SJCRH30 (cell line): Measurements from ENCODE around the gene CNTNAP1. TPM values are rescaled to one million over a fixed set of nuclear protein-coding genes. Genes with fewer than 3 reads are reported as not detected.

Experiments used
- total RNA-seq: library from RNA; depleted of rRNA; stranded (reverse); fragments of >200 nt; shearing (Covaris generic); gene quantifications from 2 replicates; pipeline ENCODE4 v1.2.3, GENCODE V29; 2014; rRNA removed

CNTNAP1 gene
- total RNA-seq, 1 experiment from 2014 or later = 5.0 TPM

Other genes starting within 250 kb of the CNTNAP1 start
- 25.3 and 30.9 TPM in 2 replicates for gene ATP6V0A1, start 223.7 kb upstream of the CNTNAP1 start, total RNA-seq
- 20.6 and 22.2 TPM in 2 replicates for gene NAGLU, start 146.3 kb upstream of the CNTNAP1 start, total RNA-seq
- 0.73 and 0.76 TPM in 2 replicates for gene HSD17B1, start 129.6 kb upstream of the CNTNAP1 start, total RNA-seq
- gene COASY, start 120.4 kb upstream of the CNTNAP1 start, total RNA-seq = 33.7 and 36.3 TPM in 2 replicates
- 44.5 and 48.4 TPM in 2 replicates for gene MLX, start 115.4 kb upstream of the CNTNAP1 start, total RNA-seq
- 23.8 and 29.7 TPM in 2 replicates for gene PSMC3IP, start 104.8 kb upstream of the CNTNAP1 start, total RNA-seq
- gene RETREG3, start 73.2 kb upstream of the CNTNAP1 start, total RNA-seq = 34.5 and 36.2 TPM in 2 replicates
- 111 and 122 TPM in 2 replicates for gene TUBG1, start 72.8 kb upstream of the CNTNAP1 start, total RNA-seq
- gene TUBG2, start 23.2 kb upstream of the CNTNAP1 start, total RNA-seq = 6.2 and 10.4 TPM in 2 replicates
- 10.9 and 13.7 TPM in 2 replicates for gene PLEKHH3, start 5.5 kb upstream of the CNTNAP1 start, total RNA-seq
- 0.99 and 1.0 TPM in 2 replicates for gene CCR10, start 688 bp upstream of the CNTNAP1 start, total RNA-seq
- gene EZH1, start 62.5 kb downstream of the CNTNAP1 start, total RNA-seq = 17.3 and 27.0 TPM in 2 replicates
- gene RAMP2, start 78.7 kb downstream of the CNTNAP1 start, total RNA-seq = not detected in 2 replicates
- gene VPS25, start 90.9 kb downstream of the CNTNAP1 start, total RNA-seq = 71.0 and 79.3 TPM in 2 replicates
- 0.18 and 0.32 TPM in 2 replicates for gene WNK4, start 98.1 kb downstream of the CNTNAP1 start, total RNA-seq
- gene COA3, start 116.2 kb downstream of the CNTNAP1 start, total RNA-seq = 105 and 107 TPM in 2 replicates
- gene CNTD1, start 116.3 kb downstream of the CNTNAP1 start, total RNA-seq = 0.10 TPM in 2 replicates
- 62.1 and 62.9 TPM in 2 replicates for gene BECN1, start 141.8 kb downstream of the CNTNAP1 start, total RNA-seq
- 142 and 145 TPM in 2 replicates for gene PSME3, start 150.9 kb downstream of the CNTNAP1 start, total RNA-seq
- gene AOC2, start 162.0 kb downstream of the CNTNAP1 start, total RNA-seq = 0.86 and 1.1 TPM in 2 replicates
- 0.30 and 0.34 TPM in 2 replicates for gene AOC3, start 168.7 kb downstream of the CNTNAP1 start, total RNA-seq
- not detected in 2 replicates for gene G6PC1, start 218.3 kb downstream of the CNTNAP1 start, total RNA-seq